HG02852 (cell line): ENCODE measurements around the gene MT1HL1.
"Not testable (repeated sequence)": the region's sequence is repeated elsewhere in the genome, so short reads cannot be mapped to it uniquely, and the experiment has no call there.

Experiments used
- ATAC-seq: cut with Tn5 transposase; IDR thresholded peaks from one replicate; pipeline ENCODE4 v1.9.1; 2021; ENCODE audit warnings: mild to moderate bottlenecking, moderate library complexity; ENCODE audit not compliant: unreplicated experiment

MT1HL1 gene

GRCh38 chr1:236979149-236979900 is 24.9 kb downstream of the MT1HL1 start:
- no peak for ATAC-seq

- ATAC-seq = no peak
Observed at GRCh38 chr1:236978740-236979139, 25.5 kb downstream of the MT1HL1 start.

GRCh38 chr1:236975461-236975860 is 28.8 kb downstream of the MT1HL1 start:
- no peak for ATAC-seq

- not testable (repeated sequence) for ATAC-seq
Observed at GRCh38 chr1:236974025-236974424, 30.2 kb downstream of the MT1HL1 start.

GRCh38 chr1:236966636-236967035 is 37.6 kb downstream of the MT1HL1 start:
- no peak for ATAC-seq

- no peak for ATAC-seq
Observed at GRCh38 chr1:236963920-236964319, 40.3 kb downstream of the MT1HL1 start.

- no peak for ATAC-seq
Observed at GRCh38 chr1:236959112-236959511, 45.1 kb downstream of the MT1HL1 start.

GRCh38 chr1:236957235-236957634 is 47.0 kb downstream of the MT1HL1 start:
- no peak for ATAC-seq
